GM12875 (cell line): ENCODE data around the gene CELA3B.
"Not testable (repeated sequence)": the region's sequence is repeated elsewhere in the genome, so short reads cannot be mapped to it uniquely, and the experiment has no call there.

ENCODE experiments used
- H3K4me3 ChIP-seq: one replicate; pipeline ENCODE4 v1.5.1; 2011; ENCODE audit warnings: low read depth, low read length, control low read depth
- CTCF ChIP-seq: IDR thresholded peaks from 2 replicates; pipeline ENCODE4 v1.5.1; 2011; ENCODE audit warnings: low read depth, mild to moderate bottlenecking, control low read depth, inconsistent platforms, low read length, moderate library complexity, borderline replicate concordance; ENCODE audit not compliant: insufficient read depth

CELA3B gene

GRCh38 chr1:22026924-22027289 is 50.1 kb downstream of the CELA3B start:
- peak overlapping the region; percentile 85 for H3K4me3 ChIP-seq
- TF ChIP-seq CTCF = no peak

GRCh38 chr1:22030057-22030456 is 53.2 kb downstream of the CELA3B start:
- no peak for TF ChIP-seq CTCF
- no peak overlapping the region for H3K4me3 ChIP-seq

GRCh38 chr1:22030473-22030872 is 53.7 kb downstream of the CELA3B start:
- no peak for TF ChIP-seq CTCF
- H3K4me3 ChIP-seq = no peak overlapping the region

GRCh38 chr1:22031214-22031962 is 54.6 kb downstream of the CELA3B start:
- no peak for TF ChIP-seq CTCF
- H3K4me3 ChIP-seq = no peak overlapping the region

GRCh38 chr1:22034834-22035233 is 58.0 kb downstream of the CELA3B start:
- not testable (repeated sequence) for H3K4me3 ChIP-seq

- no peak for TF ChIP-seq CTCF
- no peak overlapping the region for H3K4me3 ChIP-seq
Observed at GRCh38 chr1:22037520-22037919, 60.7 kb downstream of the CELA3B start.

- H3K4me3 ChIP-seq = no peak overlapping the region
- TF ChIP-seq CTCF = no peak
Observed at GRCh38 chr1:22038036-22038435, 61.2 kb downstream of the CELA3B start.
